22Rv1 (cell line): ENCODE data around the gene PRTFDC1.

ENCODE experiments used
- CTCF ChIP-seq: fragments of 450-650 bp; IDR thresholded peaks from 2 replicates; pipeline ENCODE4 v1.5.1; 2017; ENCODE audit warnings: mild to moderate bottlenecking
- ZFX ChIP-seq: fragments of 450-650 bp; IDR thresholded peaks from 2 replicates; pipeline ENCODE4 v1.6.1; 2017; ENCODE audit warnings: antibody characterized with exemption, borderline replicate concordance

GRCh38 chr10:24865783-24866182 is 86.6 kb downstream of the PRTFDC1 start:
- TF ChIP-seq CTCF (no peak), ZFX (no peak)
